ENCODE results near the gene ROGDI. TPM values are rescaled to one million over a fixed set of nuclear protein-coding genes. Genes with fewer than 3 reads are reported as not detected.

Gene ROGDI
- total and polyA plus RNA-seq, 9 of the 15 experiments (the other 6 are each of a cell fraction or from before 2014, with no cell fraction given) = 0.97 to 37.3 (median 16.5) TPM

- Histone ChIP-seq H3K4me3 (peak overlapping the region; percentile 98), H3K9me1 (ENCODE audit: control insufficient read depth, insufficient read depth, low read length) (no peaks in the 10 kb centered on the region), H4K20me1 (replicated peaks; ENCODE audit: control insufficient read depth, insufficient read depth, low read length) (peaks cover 42% of the 10 kb centered on the region), H3K79me2 (ENCODE audit: control insufficient read depth, insufficient read depth, low read length) (peaks cover 89% of the 10 kb centered on the region), H3K27me3 (ENCODE audit: control insufficient read depth in 2 of 2, insufficient read depth in 2 of 2, low read length in 2 of 2) (no peaks in the 10 kb centered on the region), H3K9me3 (replicated peaks; ENCODE audit: control insufficient read depth, insufficient read depth, low read depth, low read length) (no peaks in the 10 kb centered on the region), H3K36me3 (ENCODE audit: control insufficient read depth, insufficient read depth, low read length) (peaks cover 43% of the 10 kb centered on the region), H3K27ac (ENCODE audit: extremely low read depth, low read depth, low read length) (peak overlapping the region; percentile 95), H3K4me1 (replicated peaks in 1 of 2; ENCODE audit: control insufficient read depth in 2 of 2, insufficient read depth in 2 of 2, low read length in 2 of 2) (peaks cover 23 to 37% of the 10 kb centered on the region in 2 experiments), H3K9ac (ENCODE audit: insufficient read depth in 1 of 2, low read depth in 2 of 2, low read length in 2 of 2) (peak overlapping the region; percentile 96), H3K4me2 (ENCODE audit: insufficient read depth, low read length) (peak overlapping the region; percentile 90), H2AFZ (ENCODE audit: low read depth, low read length) (peak overlapping the region; percentile 60)
- ChIA-PET POLR2A (interaction anchor here (0.6 to 4.5 kb wide), 12 partner anchors 10 to 582 kb away, joined by 3 to 20 read pairs (median 4); partner anchors contain the start of gene C16orf89), CTCF (ENCODE audit: low intra/inter-chr PET ratio) (no interaction called here)
- WGBS (ENCODE audit: insufficient coverage, low coverage, missing lambda C conversion rate) = 1% methylated on average over 50 of the region's 83 CpGs
- in situ Hi-C loops (cut with MboI) = no loop called here
- ATAC-seq = peak; percentile 59
- BruUV-seq (replicated peaks) = no TSS peak
- peak in 3 of 4 experiments; percentile 42 to 51 (median 44) for DNase-seq (ENCODE audit: extremely low read depth in 1 of 4, low spot score in 3 of 4)
- intact Hi-C loops (cut with micrococcal nuclease) = loop anchor here (2.0 to 5.0 kb wide), 3 partner anchors 45 to 116 kb away; partner anchors contain the start of genes ANKS3, DNAAF8, ROGDI and ZNF500
- FAIRE-seq = peak; percentile 46
- TF ChIP-seq SIN3B (IDR thresholded peaks at IDR 0.05; ENCODE audit: low read depth) (no peak), FIP1L1 (IDR thresholded peaks at IDR 0.05; ENCODE audit: low read depth, low read length, poor library complexity, severe bottlenecking) (peak; percentile 55), FOXJ3 (CRISPR knock-in tag; IDR thresholded peaks at IDR 0.05) (no peak), DMBX1 (CRISPR knock-in tag; IDR thresholded peaks at IDR 0.05; ENCODE audit: borderline replicate concordance) (no peak), HDAC8 (tag; IDR thresholded peaks at IDR 0.05) (0 out of 2 replicates have a peak, but pooled peaks have one; percentile 4), MBD2 (IDR thresholded peaks at IDR 0.05; ENCODE audit: borderline replicate concordance, low read depth) (no peak), ZBTB40 (IDR thresholded peaks at IDR 0.05) (peak; percentile 24; the same call in 1 of the 2 replicates), ZBTB40 (CRISPR knock-in tag; IDR thresholded peaks at IDR 0.05) (no peak), RBM17 (IDR thresholded peaks at IDR 0.05; ENCODE audit: borderline replicate concordance, low read depth, low read length) (no peak), ZNF354B (CRISPR knock-in tag; IDR thresholded peaks at IDR 0.05) (no peak), EP400 (IDR thresholded peaks at IDR 0.05) (no peak), ZNF431 (CRISPR knock-in tag; IDR thresholded peaks at IDR 0.05) (no peak), BRCA1 (IDR thresholded peaks at IDR 0.05) (no peak), BRCA1 (CRISPR knock-in tag; IDR thresholded peaks at IDR 0.05) (no peak)
These were observed 45.5 kb upstream of the ROGDI start for GRCh38 chr16:4847774-4848587.

Measured in K562 (cell line).